ENCODE results near the gene CLCN3.

DNA sequence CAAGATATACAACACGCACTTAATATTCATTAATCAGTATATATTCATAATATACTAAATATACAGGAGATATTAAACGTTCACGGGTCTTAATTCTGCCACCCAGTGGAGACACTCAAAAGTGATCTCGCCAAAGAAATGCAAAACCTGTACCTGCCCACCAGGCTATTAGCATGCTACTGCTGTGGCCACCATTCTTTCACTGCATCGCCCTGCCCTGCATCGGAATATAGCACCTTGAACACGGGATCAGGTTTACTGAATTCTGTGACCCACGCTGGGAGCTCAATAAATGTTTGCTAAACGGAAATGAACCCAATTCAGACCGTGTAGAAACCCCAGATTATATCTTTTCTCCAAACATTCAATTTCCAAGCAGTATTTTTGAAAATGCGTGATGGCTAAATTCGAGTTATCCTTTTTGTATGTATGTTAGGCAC lies 840 bp upstream of the CLCN3 start:
- TF ChIP-seq, protein P1, sequence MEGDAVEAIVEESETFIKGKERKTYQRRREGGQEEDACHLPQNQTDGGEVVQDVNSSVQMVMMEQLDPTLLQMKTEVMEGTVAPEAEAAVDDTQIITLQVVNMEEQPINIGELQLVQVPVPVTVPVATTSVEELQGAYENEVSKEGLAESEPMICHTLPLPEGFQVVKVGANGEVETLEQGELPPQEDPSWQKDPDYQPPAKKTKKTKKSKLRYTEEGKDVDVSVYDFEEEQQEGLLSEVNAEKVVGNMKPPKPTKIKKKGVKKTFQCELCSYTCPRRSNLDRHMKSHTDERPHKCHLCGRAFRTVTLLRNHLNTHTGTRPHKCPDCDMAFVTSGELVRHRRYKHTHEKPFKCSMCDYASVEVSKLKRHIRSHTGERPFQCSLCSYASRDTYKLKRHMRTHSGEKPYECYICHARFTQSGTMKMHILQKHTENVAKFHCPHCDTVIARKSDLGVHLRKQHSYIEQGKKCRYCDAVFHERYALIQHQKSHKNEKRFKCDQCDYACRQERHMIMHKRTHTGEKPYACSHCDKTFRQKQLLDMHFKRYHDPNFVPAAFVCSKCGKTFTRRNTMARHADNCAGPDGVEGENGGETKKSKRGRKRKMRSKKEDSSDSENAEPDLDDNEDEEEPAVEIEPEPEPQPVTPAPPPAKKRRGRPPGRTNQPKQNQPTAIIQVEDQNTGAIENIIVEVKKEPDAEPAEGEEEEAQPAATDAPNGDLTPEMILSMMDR (IDR thresholded peaks at IDR 0.05), result peak in 5 of 6 experiments; percentile 42 to 60 (median 55)
- TF ChIP-seq POLR2A (IDR thresholded peaks at IDR 0.05), result no peak
- TF ChIP-seq EP300 (IDR thresholded peaks at IDR 0.05), result no peak
- TF ChIP-seq POLR2AphosphoS5 (IDR thresholded peaks at IDR 0.05), result peak in 1 of 2 donors; percentile 32
